Kidney (tissue), 14 donors: Measurements from ENCODE around the gene KBTBD12. TPM values are rescaled to one million over a fixed set of nuclear protein-coding genes. Genes with fewer than 3 reads are reported as not detected.

Source experiments
- DNase-seq, 5 donors: peaks; one replicate each; pipeline ENCODE4 v3.0.0-alpha.2; 2013 to 2020
- FAIRE-seq: peaks from 2 replicates; lab custom pipeline; 2012; peaks lifted over from hg19 to GRCh38; lab: Jason Lieb, UNC
- H3K27ac ChIP-seq, 2 donors: one replicate each; pipeline ENCODE4 v1.7.0; 2013; ENCODE audit warnings: low read depth in 2 of 2, low read length in 2 of 2, inconsistent platforms in 1 of 2
- H3K27me3 ChIP-seq: one replicate; pipeline ENCODE4 v1.7.1; 2013; ENCODE audit warnings: low read length, inconsistent platforms; ENCODE audit not compliant: control insufficient read depth, insufficient read depth
- H3K36me3 ChIP-seq, 3 donors: one replicate each; pipeline versions ENCODE4 v1.7.0 to v1.7.1; 2013; ENCODE audit warnings: low read length in 3 of 3, control low read depth in 1 of 3, inconsistent platforms in 1 of 3; ENCODE audit not compliant: insufficient read depth in 3 of 3, control insufficient read depth in 2 of 3
- H3K4me1 ChIP-seq, 3 donors: one replicate each; pipeline versions ENCODE4 v1.7.0 to v1.7.1; 2013; ENCODE audit warnings: low read length in 3 of 3, inconsistent platforms in 1 of 3, low read depth in 1 of 3; ENCODE audit not compliant: control insufficient read depth in 2 of 3, insufficient read depth in 2 of 3
- H3K4me3 ChIP-seq, 3 donors: one replicate each; pipeline versions ENCODE4 v1.7.0 to v1.8.1; 2013; ENCODE audit warnings: low read length in 3 of 3, control low read depth in 1 of 3, inconsistent platforms in 1 of 3
- H3K9ac ChIP-seq, 3 donors: one replicate each; pipeline versions ENCODE4 v1.7.0 to v1.7.1; 2013; ENCODE audit warnings: low read length in 3 of 3, control low read depth in 1 of 3, inconsistent platforms in 1 of 3
- H3K9me3 ChIP-seq, 3 donors: one replicate each; pipeline versions ENCODE4 v1.7.0 to v1.7.1; 2013; ENCODE audit warnings: low read length in 3 of 3, control low read depth in 1 of 3, inconsistent platforms in 1 of 3; ENCODE audit not compliant: control insufficient read depth in 2 of 3, insufficient read depth in 1 of 3
- intact Hi-C: fragments of 100-400 bp; cut with DNase I; formaldehyde crosslinking; loops from one replicate; pipeline ENCODE4 v1.11.1; 2022
- polyA plus RNA-seq: library from polyadenylated mRNA; stranded (reverse); fragments of 350-450 nt; fragmentation: Illumina TruSeq; extraction: RNeasy Lipid Tissue Mini Kit (QIAGEN cat#74804); gene quantifications from one replicate; pipeline ENCODE4 v1.2.3, GENCODE V29; 2014; ENCODE audit warnings: low read depth, low replicate concordance; ENCODE audit not compliant: insufficient read depth
- total RNA-seq: library from RNA; stranded (reverse); fragmentation: NEBNext Ultra II Directional; extraction: Animal tissue kit (Norgen Biotek cat#: 25700); gene quantifications from one replicate; pipeline ENCODE4 v1.2.1, GENCODE V29; 2021
- TF ChIP-seq, protein P1 (sequence below): IDR thresholded peaks from 3 replicates; pipeline ENCODE4 v1.5.1; 2012; ENCODE audit warnings: mild to moderate bottlenecking, moderate library complexity, borderline replicate concordance; ENCODE audit not compliant: insufficient read depth; ENCODE audit errors: extremely low read depth
- donor health status: control.
- donor health status: control.
- donor health status: control.
- donor health status: control.
- donor health status: control.
- donor health status: DM: yes; HTN: yes; CAD: no.
- donor health status: Normal renal cell carcinoma (clear cell type).

KBTBD12 gene
- total and polyA plus RNA-seq, 2 donors from 2014 or later: 1.4 to 1.6 TPM

DNA sequence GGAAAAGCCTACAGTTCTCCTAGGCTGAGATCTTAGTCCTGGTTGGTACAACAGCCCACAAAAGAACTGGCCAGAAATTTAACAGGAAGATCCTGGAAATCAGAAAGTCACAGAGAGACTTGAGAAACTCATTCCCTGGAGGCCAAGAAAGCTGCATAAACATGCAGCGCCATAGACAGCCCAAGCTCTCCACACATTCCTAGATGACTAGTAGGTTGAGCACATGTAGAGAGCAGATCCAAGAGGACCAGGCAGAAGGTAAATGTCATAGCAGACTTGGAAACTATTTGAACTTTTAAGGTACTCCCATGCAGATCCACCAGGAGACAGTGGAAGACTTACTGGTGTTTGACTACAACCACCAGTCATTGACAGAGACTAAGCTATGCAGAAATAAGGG is 18.4 kb downstream of the KBTBD12 start:
- no peak overlapping the region for H3K27ac ChIP-seq
- no peaks in the 10 kb centered on the region for H3K9me3 ChIP-seq
- no peak for FAIRE-seq
- no peak overlapping the region for H3K4me3 ChIP-seq
- no peaks in the 10 kb centered on the region for H3K4me1 ChIP-seq
- TF ChIP-seq, protein P1, sequence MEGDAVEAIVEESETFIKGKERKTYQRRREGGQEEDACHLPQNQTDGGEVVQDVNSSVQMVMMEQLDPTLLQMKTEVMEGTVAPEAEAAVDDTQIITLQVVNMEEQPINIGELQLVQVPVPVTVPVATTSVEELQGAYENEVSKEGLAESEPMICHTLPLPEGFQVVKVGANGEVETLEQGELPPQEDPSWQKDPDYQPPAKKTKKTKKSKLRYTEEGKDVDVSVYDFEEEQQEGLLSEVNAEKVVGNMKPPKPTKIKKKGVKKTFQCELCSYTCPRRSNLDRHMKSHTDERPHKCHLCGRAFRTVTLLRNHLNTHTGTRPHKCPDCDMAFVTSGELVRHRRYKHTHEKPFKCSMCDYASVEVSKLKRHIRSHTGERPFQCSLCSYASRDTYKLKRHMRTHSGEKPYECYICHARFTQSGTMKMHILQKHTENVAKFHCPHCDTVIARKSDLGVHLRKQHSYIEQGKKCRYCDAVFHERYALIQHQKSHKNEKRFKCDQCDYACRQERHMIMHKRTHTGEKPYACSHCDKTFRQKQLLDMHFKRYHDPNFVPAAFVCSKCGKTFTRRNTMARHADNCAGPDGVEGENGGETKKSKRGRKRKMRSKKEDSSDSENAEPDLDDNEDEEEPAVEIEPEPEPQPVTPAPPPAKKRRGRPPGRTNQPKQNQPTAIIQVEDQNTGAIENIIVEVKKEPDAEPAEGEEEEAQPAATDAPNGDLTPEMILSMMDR: no peak
- H3K9ac ChIP-seq: no peak overlapping the region
- no peaks in the 10 kb centered on the region for H3K27me3 ChIP-seq
- intact Hi-C loops: no loop called here
- no peaks in the 10 kb centered on the region for H3K36me3 ChIP-seq
- no peak for DNase-seq

DNA sequence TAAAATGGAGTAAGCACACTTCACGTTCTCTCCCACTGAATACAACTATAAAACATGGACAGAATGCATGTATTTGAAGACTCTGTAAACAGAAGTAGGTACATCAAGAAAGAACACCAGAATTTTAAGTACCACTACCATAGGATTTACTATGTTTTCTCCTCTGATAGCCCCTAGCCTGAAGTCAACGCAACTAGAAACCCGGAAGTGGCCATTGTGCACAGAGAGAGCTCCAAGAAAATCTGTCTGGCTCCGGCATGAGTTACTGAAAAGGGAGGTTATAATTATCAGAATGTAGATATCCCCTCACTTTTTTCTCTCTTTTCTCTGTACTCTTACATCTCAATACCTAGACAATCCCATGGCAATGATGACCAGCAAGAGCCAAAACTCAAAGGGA is 23.8 kb downstream of the KBTBD12 start:
- H3K9me3 ChIP-seq: peaks cover 0 to 4% (median 0%) of the 10 kb centered on the region in 3 donors
- H3K36me3 ChIP-seq: no peaks in the 10 kb centered on the region
- H3K4me1 ChIP-seq: no peaks in the 10 kb centered on the region
- DNase-seq (no peak), FAIRE-seq (no peak)
- H3K27me3 ChIP-seq: no peaks in the 10 kb centered on the region
- no peak overlapping the region for H3K9ac ChIP-seq
- TF ChIP-seq, protein P1: no peak
- no peak overlapping the region for H3K4me3 ChIP-seq
- intact Hi-C loops: no loop called here
- H3K27ac ChIP-seq: no peak overlapping the region

DNA sequence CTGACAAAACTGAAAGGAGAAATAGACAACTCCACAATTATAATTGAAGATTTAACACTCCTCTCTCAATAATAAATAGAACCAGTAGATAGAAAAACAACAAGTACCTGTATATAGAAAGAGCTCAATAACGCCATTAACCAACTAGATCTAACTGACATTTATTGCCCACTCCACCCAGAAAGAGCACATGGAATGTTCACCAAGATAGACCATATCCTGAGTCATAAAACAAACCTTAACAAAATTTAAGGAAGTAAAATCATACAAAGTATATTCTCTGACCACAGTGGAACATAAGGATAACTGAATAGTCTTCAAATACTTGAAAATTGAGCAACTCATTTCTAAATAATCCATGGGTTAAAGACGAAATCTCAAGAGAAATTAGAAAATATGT is 25.1 kb downstream of the KBTBD12 start:
- H3K4me1 ChIP-seq: no peaks in the 10 kb centered on the region
- no peaks in the 10 kb centered on the region for H3K36me3 ChIP-seq
- H3K27ac ChIP-seq: no peak overlapping the region
- intact Hi-C loops: no loop called here
- H3K4me3 ChIP-seq: no peak overlapping the region
- no peak overlapping the region for H3K9ac ChIP-seq
- DNase-seq: no peak
- no peak for FAIRE-seq
- TF ChIP-seq, protein P1: no peak
- no peaks in the 10 kb centered on the region for H3K27me3 ChIP-seq
- H3K9me3 ChIP-seq: peaks cover 0 to 4% (median 0%) of the 10 kb centered on the region in 3 donors

DNA sequence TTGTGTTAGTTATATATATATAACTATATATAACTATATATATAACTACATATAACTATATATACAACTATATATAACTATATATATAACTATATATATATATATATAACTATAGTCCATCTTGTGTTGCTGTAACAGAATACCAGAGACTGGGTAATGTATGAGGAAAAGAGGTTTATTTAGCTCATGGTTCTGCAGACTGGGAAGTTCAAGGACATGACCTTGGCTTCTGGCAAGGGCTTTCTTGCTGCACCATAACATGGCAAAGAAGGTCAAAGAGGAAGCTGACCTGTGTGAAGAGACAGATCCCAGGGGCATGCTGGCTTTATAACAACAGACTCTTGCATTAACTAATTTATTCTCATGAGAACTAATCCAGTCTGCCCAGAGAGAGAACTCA is 27.6 kb downstream of the KBTBD12 start:
- intact Hi-C loops: no loop called here
- H3K9me3 ChIP-seq: peaks cover 0 to 4% (median 0%) of the 10 kb centered on the region in 3 donors
- FAIRE-seq: no peak
- no peak overlapping the region for H3K4me3 ChIP-seq
- H3K27me3 ChIP-seq: no peaks in the 10 kb centered on the region
- H3K9ac ChIP-seq: no peak overlapping the region
- H3K36me3 ChIP-seq: no peaks in the 10 kb centered on the region
- TF ChIP-seq, protein P1: no peak
- no peaks in the 10 kb centered on the region for H3K4me1 ChIP-seq
- DNase-seq: no peak
- no peak overlapping the region for H3K27ac ChIP-seq
